ENCODE data around the gene FAAH2. TPM values are rescaled to one million over a fixed set of nuclear protein-coding genes. Genes with fewer than 3 reads are reported as not detected.

The FAAH2 gene
- total and polyA plus RNA-seq, 3 donors from 2014 or later = 0.51 to 5.1 (median 1.7) TPM

GRCh38 chrX:57266275-57266674 is 20.2 kb upstream of the FAAH2 start:
- H3K27me3 ChIP-seq = no peaks in the 10 kb centered on the region
- no peaks in the 10 kb centered on the region for H3K4me1 ChIP-seq
- intact Hi-C loops (cut with DNase I; ENCODE audit: low total_unique reads) = no loop called here
- 75% methylated on average over 2 of the region's 3 CpGs; no CpG with 5 or more reads in 1 of the 2 donors for WGBS, 2 donors
- TF ChIP-seq POLR2A (IDR thresholded peaks at IDR 0.05) (no peak), CTCF (IDR thresholded peaks at IDR 0.05) (no peak)
- no peak overlapping the region for H3K4me3 ChIP-seq
- no peaks in the 10 kb centered on the region for H3K9me3 ChIP-seq
- no peaks in the 10 kb centered on the region for H3K36me3 ChIP-seq (ENCODE audit: low read depth, missing control alignments)
- H3K27ac ChIP-seq = no peak overlapping the region
- DNase-seq = no peak

GRCh38 chrX:57266871-57267270 is 19.6 kb upstream of the FAAH2 start:
- Histone ChIP-seq H3K4me1 (no peaks in the 10 kb centered on the region), H3K36me3 (ENCODE audit: low read depth, missing control alignments) (no peaks in the 10 kb centered on the region), H3K27ac (no peak overlapping the region), H3K9me3 (no peaks in the 10 kb centered on the region), H3K4me3 (no peak overlapping the region), H3K27me3 (no peaks in the 10 kb centered on the region)
- DNase-seq = no peak
- TF ChIP-seq POLR2A (IDR thresholded peaks at IDR 0.05) (no peak), CTCF (IDR thresholded peaks at IDR 0.05) (no peak)
- WGBS, 2 donors = 71% methylated on average over 2 of the region's 2 CpGs; no CpG with 5 or more reads in 1 of the 2 donors
- intact Hi-C loops (cut with DNase I; ENCODE audit: low total_unique reads) = no loop called here

GRCh38 chrX:57267308-57267707 is 19.2 kb upstream of the FAAH2 start:
- Histone ChIP-seq H3K27ac (no peak overlapping the region), H3K9me3 (no peaks in the 10 kb centered on the region), H3K36me3 (ENCODE audit: low read depth, missing control alignments) (no peaks in the 10 kb centered on the region), H3K4me1 (no peaks in the 10 kb centered on the region), H3K4me3 (no peak overlapping the region), H3K27me3 (no peaks in the 10 kb centered on the region)
- no peak for DNase-seq
- WGBS, 2 donors = 20 to 92% methylated on average over 1 of the region's 1 CpG
- intact Hi-C loops (cut with DNase I; ENCODE audit: low total_unique reads) = no loop called here
- no peak for TF ChIP-seq POLR2A (IDR thresholded peaks at IDR 0.05)
- no peak for TF ChIP-seq CTCF (IDR thresholded peaks at IDR 0.05)

- H3K4me3 ChIP-seq = no peak overlapping the region
- intact Hi-C loops (cut with DNase I; ENCODE audit: low total_unique reads) = no loop called here
- TF ChIP-seq CTCF (IDR thresholded peaks at IDR 0.05) (no peak), POLR2A (IDR thresholded peaks at IDR 0.05) (no peak)
- H3K4me1 ChIP-seq = no peaks in the 10 kb centered on the region
- H3K36me3 ChIP-seq (ENCODE audit: low read depth, missing control alignments) = no peaks in the 10 kb centered on the region
- DNase-seq = no peak
- H3K27ac ChIP-seq = no peak overlapping the region
- 64% methylated on average over 3 of the region's 3 CpGs; no CpG with 5 or more reads in 1 of the 2 donors for WGBS, 2 donors
- no peaks in the 10 kb centered on the region for H3K9me3 ChIP-seq
- H3K27me3 ChIP-seq = no peaks in the 10 kb centered on the region
These were observed 15.5 kb upstream of the FAAH2 start for GRCh38 chrX:57270980-57271379.

GRCh38 chrX:57282568-57282967 is 3.9 kb upstream of the FAAH2 start:
- DNase-seq = no peak
- H3K4me3 ChIP-seq = no peak overlapping the region
- TF ChIP-seq CTCF (IDR thresholded peaks at IDR 0.05) = no peak
- no peak for TF ChIP-seq POLR2A (IDR thresholded peaks at IDR 0.05)
- H3K36me3 ChIP-seq (ENCODE audit: low read depth, missing control alignments) = no peaks in the 10 kb centered on the region
- WGBS, 2 donors = 63 to 64% methylated on average over 4 of the region's 4 CpGs
- no peaks in the 10 kb centered on the region for H3K9me3 ChIP-seq
- H3K4me1 ChIP-seq = no peaks in the 10 kb centered on the region
- no peak overlapping the region for H3K27ac ChIP-seq
- H3K27me3 ChIP-seq = no peaks in the 10 kb centered on the region
- intact Hi-C loops (cut with DNase I; ENCODE audit: low total_unique reads) = no loop called here

Data from testis (tissue), 3 donors.